Left hindlimb (tissue), 1 donor: ENCODE data around the gene CACNA2D1.

Source experiments
- DNase-seq: peaks from one replicate; pipeline ENCODE4 v3.0.0-alpha.2; 2018

CACNA2D1 gene

GRCh38 chr7:82331234-82331633 lies 112.3 kb downstream of the CACNA2D1 start:
- DNase-seq, result no peak

DNA sequence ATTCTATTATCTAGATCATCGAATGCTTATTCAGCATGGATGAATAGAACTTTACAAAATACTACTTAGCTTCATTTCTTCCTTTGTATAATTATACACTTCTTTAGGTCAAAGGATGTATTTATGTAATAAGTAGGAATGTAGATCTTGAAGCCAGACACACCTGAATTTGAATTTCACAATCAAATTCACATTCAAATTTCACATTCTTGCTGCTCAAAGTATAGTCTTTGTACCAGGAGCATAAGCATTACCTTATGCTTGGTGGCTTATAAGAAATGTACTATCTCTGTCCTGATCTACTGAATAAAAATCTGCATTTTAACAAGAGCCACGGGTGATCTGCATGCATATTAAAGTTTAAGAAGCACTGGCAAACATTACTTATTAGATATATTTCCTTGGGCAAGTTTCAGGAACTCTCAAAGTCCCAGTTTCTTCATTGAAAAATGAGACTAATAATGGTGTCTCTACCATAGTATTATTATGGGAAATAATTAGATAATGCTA lies 112.8 kb downstream of the CACNA2D1 start:
- no peak for DNase-seq

DNA sequence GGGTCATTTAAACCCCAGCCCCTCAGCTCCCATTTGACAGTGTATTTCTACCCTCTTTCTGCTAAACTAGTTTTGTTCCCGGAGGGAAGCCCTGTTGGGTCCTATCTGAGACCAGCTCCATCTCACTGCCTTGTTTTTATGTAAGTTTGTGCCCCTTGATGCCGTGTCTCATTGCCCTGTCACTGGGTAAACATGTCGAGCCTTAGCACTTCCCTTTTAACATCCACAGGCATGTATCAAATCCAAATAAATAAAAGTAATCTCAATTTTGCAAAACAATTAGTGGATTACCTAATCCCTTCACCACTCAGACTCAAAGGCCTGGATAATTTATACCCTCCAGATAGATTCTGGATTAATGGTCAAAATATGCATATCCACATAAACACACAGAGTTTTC lies 115.7 kb downstream of the CACNA2D1 start:
- DNase-seq, result no peak

- no peak for DNase-seq
Measured at GRCh38 chr7:82325416-82325815, 118.2 kb downstream of the CACNA2D1 start.

- DNase-seq, result no peak
Measured at GRCh38 chr7:82323806-82324205, 119.8 kb downstream of the CACNA2D1 start.

DNA sequence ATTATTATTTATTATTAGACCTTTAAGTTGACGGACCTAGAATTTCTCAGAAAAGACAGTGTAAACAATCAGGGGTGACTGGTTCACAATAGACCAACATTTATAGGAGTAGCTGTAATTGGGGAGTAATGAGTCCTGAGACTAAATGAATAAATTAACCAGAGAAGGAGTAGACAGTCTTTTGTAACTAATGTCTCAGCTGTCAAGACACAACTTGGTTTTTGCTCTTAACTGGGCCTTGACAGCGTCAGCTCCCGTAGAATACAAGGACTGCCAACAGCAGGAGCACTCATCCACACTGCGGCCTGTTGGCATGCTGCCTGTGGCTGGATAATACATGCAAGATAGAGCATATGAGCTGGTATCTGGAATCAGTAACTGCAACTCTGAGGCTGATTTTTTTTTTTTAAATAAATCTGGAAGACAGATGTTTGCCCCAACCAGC lies 123.9 kb downstream of the CACNA2D1 start:
- peak; percentile 65 for DNase-seq

DNA sequence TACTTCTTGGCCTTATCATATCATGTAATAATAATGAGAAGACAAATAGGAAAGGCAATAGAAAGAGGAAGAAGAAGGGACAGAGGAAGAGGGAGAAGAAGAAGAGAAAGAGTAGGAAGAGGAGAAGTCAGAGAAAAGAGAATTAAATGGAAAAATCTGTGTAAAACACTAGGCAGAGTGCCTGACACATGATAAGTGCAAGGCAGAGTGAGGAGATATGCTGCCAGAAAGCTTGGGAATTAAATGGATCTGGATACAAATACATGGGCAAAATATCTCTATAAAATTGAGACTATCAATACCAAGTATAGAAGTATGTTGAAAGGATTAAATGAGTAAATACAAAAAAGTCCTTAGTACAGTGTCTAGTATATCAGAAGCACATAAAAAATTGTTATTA lies 124.8 kb downstream of the CACNA2D1 start:
- DNase-seq, result no peak

GRCh38 chr7:82317760-82318159 lies 125.8 kb downstream of the CACNA2D1 start:
- DNase-seq, result no peak

DNA sequence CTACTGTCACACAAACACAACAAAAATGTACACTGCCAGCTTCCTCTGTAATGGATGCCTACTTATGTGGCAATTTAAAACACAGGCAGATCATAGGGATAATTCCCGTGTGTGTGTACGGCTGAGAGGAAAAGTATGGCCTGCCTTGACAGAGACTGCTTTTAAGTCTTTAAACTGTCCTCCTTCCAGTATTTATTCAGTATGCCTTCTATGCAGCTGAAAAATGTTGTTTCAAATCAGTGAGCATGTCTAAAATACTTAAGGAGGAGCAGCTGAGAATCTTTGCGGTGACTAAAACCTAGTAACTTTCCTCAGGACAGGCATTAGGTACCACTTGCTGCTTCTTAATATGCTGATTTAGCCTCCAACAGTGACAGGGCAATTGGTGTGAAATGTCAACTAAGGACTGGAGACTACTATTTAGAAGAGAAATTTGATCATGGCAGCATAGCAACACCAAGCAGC lies 126.3 kb downstream of the CACNA2D1 start:
- no peak for DNase-seq

GRCh38 chr7:82313269-82313668 lies 130.3 kb downstream of the CACNA2D1 start:
- DNase-seq, result no peak

- no peak for DNase-seq
Measured at GRCh38 chr7:82312646-82313045, 130.9 kb downstream of the CACNA2D1 start.

DNA sequence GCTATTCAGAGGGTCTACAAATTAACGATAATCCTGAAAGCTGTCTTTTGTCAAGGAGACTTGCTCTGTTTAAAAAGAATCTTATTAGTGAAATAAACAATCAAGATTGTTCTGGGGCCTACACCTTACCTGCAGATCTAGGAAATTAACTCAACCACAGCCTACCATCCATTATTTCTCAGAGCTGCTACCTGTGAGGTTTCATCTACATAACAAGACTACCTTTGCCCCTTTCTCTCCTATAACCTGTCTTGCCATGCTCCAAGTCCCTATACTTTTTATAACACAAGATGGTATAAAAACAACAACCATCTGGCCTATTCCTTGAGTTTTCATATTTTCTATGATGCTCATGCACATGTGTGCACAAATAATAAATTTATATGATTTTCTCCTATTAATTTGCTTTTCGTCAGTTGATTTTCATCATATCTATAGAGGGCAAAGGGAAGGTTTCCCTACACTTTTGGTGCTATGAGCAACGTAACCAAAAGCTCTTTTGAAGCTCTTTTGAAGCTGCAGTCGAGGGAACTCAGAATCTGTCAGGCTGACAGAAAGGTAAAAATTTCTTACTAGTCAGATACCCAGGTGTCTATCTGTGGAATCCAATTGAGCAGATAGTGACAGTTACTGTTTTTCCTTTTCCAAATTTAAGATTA lies 138.1 kb downstream of the CACNA2D1 start:
- no peak for DNase-seq

DNA sequence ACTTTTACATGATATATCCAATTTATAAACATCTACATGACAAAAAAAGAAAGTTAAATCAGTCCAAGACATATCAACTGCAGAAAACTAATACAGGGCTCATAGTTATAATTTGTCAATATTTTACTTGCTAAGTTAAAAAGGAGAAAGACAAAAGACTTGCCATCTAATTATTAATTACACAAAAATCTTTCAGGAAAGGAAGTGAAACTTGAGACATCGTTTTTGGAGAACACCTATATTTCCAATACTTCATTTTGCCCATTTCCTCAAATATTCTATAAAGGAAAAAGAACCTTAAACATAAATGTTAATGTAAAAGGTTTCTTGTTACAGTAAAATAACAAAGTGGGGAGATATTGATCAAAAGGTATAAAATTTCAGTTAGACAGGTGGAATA lies 148.7 kb downstream of the CACNA2D1 start:
- no peak for DNase-seq

GRCh38 chr7:82294382-82294784 lies 149.2 kb downstream of the CACNA2D1 start:
- DNase-seq, result no peak

GRCh38 chr7:82293467-82293866 lies 150.1 kb downstream of the CACNA2D1 start:
- no peak for DNase-seq

- no peak for DNase-seq
Measured at GRCh38 chr7:82291931-82292330, 151.6 kb downstream of the CACNA2D1 start.

DNA sequence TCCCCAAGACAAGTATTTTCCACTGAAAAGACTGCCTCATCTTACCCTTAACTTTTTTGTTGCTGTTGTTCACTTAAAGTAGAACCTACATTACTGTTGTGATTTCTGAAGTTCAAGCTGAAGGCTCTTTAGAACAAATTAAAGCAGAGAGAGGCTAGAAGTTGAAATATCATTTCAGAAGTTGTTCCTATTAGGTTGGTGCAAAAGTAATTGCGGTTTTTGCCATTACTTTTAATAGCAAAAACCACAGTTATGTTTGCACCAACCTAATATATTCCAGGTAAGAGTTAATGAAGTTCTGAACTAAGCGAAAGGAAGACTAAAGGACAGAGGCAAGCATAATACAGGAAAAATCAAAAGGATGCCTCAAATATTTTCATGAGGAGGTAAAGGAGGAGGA lies 153.7 kb downstream of the CACNA2D1 start:
- no peak for DNase-seq

GRCh38 chr7:82289152-82289535 lies 154.4 kb downstream of the CACNA2D1 start:
- DNase-seq, result no peak

DNA sequence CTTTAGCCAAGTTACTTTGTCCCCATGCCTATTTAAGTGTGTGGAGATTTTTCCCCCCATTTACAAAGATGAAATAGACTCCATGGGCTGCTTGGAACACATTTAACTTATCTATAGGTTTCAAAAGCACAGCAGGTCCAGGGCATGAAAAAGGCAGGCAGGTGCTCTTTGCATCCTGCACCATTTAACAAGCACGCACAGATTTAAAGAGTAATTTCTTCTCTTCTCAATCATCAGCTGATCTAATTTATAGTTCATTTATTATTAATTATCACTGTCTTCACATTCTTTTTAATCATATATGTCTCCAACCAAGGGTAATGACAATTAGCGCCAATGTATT lies 156.8 kb downstream of the CACNA2D1 start:
- DNase-seq, result no peak

GRCh38 chr7:82286096-82286797 lies 157.3 kb downstream of the CACNA2D1 start:
- no peak for DNase-seq

- no peak for DNase-seq
Measured at GRCh38 chr7:82284936-82285519, 158.5 kb downstream of the CACNA2D1 start.

DNA sequence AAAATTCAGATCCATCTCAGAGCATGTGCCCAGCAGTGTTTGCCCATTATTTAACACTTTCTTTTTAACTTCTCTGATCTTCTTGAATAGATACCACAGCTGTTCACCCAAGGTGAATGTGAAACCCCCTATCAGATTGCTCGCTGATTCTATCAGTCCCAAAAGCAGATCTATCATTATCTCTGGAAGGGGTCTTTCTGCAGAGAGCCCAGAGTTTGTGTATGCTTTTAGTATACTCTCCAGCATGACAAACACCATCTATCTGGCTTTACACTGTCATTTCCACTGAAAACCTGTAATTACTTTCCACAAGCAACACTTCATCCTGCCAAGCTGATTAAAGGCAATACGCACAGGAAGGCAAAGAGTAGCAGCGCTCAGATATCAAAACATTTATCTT lies 168.2 kb downstream of the CACNA2D1 start:
- DNase-seq, result no peak

GRCh38 chr7:82274681-82275080 lies 168.9 kb downstream of the CACNA2D1 start:
- no peak for DNase-seq

- DNase-seq, result no peak
Measured at GRCh38 chr7:82273886-82274285, 169.7 kb downstream of the CACNA2D1 start.
